ENCODE results near the gene MAU2.

The MAU2 gene

GRCh38 chr19:19406878-19407632, 86.4 kb downstream of the MAU2 start:
- peaks cover 0 to 3% of the 10 kb centered on the region in 2 donors for H3K36me3 ChIP-seq (ENCODE audit: control insufficient read depth in 2 of 2, insufficient read depth in 2 of 2, low read length in 2 of 2)
- peak overlapping the region; percentile 51 to 83 for H3K4me3 ChIP-seq (ENCODE audit: low read length in 2 of 2)
- H3K27ac ChIP-seq (ENCODE audit: low read depth in 2 of 2, low read length in 2 of 2), result peak overlapping the region; percentile 87 to 91
- no peaks in the 10 kb centered on the region for H3K9me3 ChIP-seq (ENCODE audit: control insufficient read depth in 2 of 2, low read length in 2 of 2)
- peaks cover 22% of the 10 kb centered on the region in 2 donors for H3K4me1 ChIP-seq (ENCODE audit: control insufficient read depth in 2 of 2, insufficient read depth in 2 of 2, low read length in 2 of 2)
- H3K27me3 ChIP-seq (ENCODE audit: control insufficient read depth in 2 of 2, insufficient read depth in 2 of 2, low read length in 2 of 2), result no peaks in the 10 kb centered on the region
- H3K9ac ChIP-seq (ENCODE audit: low read depth in 1 of 2, low read length in 2 of 2), result peak overlapping the region; percentile 61 to 81

GRCh38 chr19:19407633-19407930, 87.0 kb downstream of the MAU2 start:
- peaks cover 22% of the 10 kb centered on the region in 2 donors for H3K4me1 ChIP-seq (ENCODE audit: control insufficient read depth in 2 of 2, insufficient read depth in 2 of 2, low read length in 2 of 2)
- peak overlapping the region; percentile 44 to 81 for H3K9ac ChIP-seq (ENCODE audit: low read depth in 1 of 2, low read length in 2 of 2)
- H3K27me3 ChIP-seq (ENCODE audit: control insufficient read depth in 2 of 2, insufficient read depth in 2 of 2, low read length in 2 of 2), result no peaks in the 10 kb centered on the region
- H3K9me3 ChIP-seq (ENCODE audit: control insufficient read depth in 2 of 2, low read length in 2 of 2), result no peaks in the 10 kb centered on the region
- peak overlapping the region in 1 of 2 donors; percentile 83 for H3K4me3 ChIP-seq (ENCODE audit: low read length in 2 of 2)
- H3K36me3 ChIP-seq (ENCODE audit: control insufficient read depth in 2 of 2, insufficient read depth in 2 of 2, low read length in 2 of 2), result peaks cover 0 to 3% of the 10 kb centered on the region in 2 donors
- peak overlapping the region in 1 of 2 donors; percentile 91 for H3K27ac ChIP-seq (ENCODE audit: low read depth in 2 of 2, low read length in 2 of 2)

All from mucosa of rectum (tissue), 2 donors.